Dedifferentiated amniotic fluid mesenchymal stem cell (primary cell): ENCODE data around the gene TPCN2.
A peak's percentile ranks its signal among the peaks of the same experiment; 100 is the strongest.
"Not testable (repeated sequence)": the region's sequence is repeated elsewhere in the genome, so short reads cannot be mapped to it uniquely, and the experiment has no call there.

Experiments
- DNase-seq: peaks from one replicate; pipeline ENCODE4 v3.0.0-alpha.2; 2016; ENCODE audit errors: extremely low spot score

The TPCN2 gene

GRCh38 chr11:69048694-69049489 is at the start of gene TPCN2:
TSS of gene TPCN2 (plus strand) at chr11:69048932. CDS start at chr11:69048998, 66 bp downstream.
- DNase-seq: peak; percentile 91

- DNase-seq: no peak
These were observed 49.5 kb upstream of the TPCN2 start for GRCh38 chr11:68999093-68999747.

- DNase-seq: not testable (repeated sequence)
These were observed 48.9 kb upstream of the TPCN2 start for GRCh38 chr11:68999748-69000355.

GRCh38 chr11:69000391-69000790 is 48.3 kb upstream of the TPCN2 start:
- no peak for DNase-seq

- peak; percentile 93 for DNase-seq
These were observed 47.9 kb upstream of the TPCN2 start for GRCh38 chr11:69000831-69001242.

- no peak for DNase-seq
These were observed 47.3 kb upstream of the TPCN2 start for GRCh38 chr11:69001243-69002081.

- no peak for DNase-seq
These were observed 46.6 kb upstream of the TPCN2 start for GRCh38 chr11:69002110-69002569.

- DNase-seq: no peak
These were observed 46.0 kb upstream of the TPCN2 start for GRCh38 chr11:69002570-69003231.

GRCh38 chr11:69003301-69003865 is 45.3 kb upstream of the TPCN2 start:
- DNase-seq: no peak

GRCh38 chr11:69003866-69004367 is 44.8 kb upstream of the TPCN2 start:
- DNase-seq: no peak

- no peak for DNase-seq
These were observed 44.1 kb upstream of the TPCN2 start for GRCh38 chr11:69004411-69005182.

GRCh38 chr11:69005183-69005630 is 43.5 kb upstream of the TPCN2 start:
- DNase-seq: no peak

GRCh38 chr11:69005631-69006368 is 42.9 kb upstream of the TPCN2 start:
- no peak for DNase-seq

- no peak for DNase-seq
These were observed 41.9 kb upstream of the TPCN2 start for GRCh38 chr11:69006816-69007215.

GRCh38 chr11:69007975-69008381 is 40.8 kb upstream of the TPCN2 start:
- DNase-seq: no peak

- peak; percentile 97 for DNase-seq
These were observed 39.8 kb upstream of the TPCN2 start for GRCh38 chr11:69008737-69009440.

GRCh38 chr11:69009441-69010211 is 39.1 kb upstream of the TPCN2 start:
- DNase-seq: no peak
